Parathyroid adenoma (tissue), 2 donors: ENCODE measurements around the gene RANBP3.

ENCODE experiments used
- H2AFZ ChIP-seq: fragments of 300-600 bp; sonication (generic); one replicate; pipeline ENCODE4 v1.7.0; 2017; ENCODE audit warnings: antibody characterized with exemption, mild to moderate bottlenecking
- H3K27ac ChIP-seq: fragments of 300-600 bp; sonication (generic); one replicate; pipeline ENCODE4 v1.7.0; 2017
- H3K27me3 ChIP-seq: fragments of 300-600 bp; sonication (generic); one replicate; pipeline ENCODE4 v1.7.0; 2017; ENCODE audit warnings: low read length; ENCODE audit not compliant: control insufficient read depth, insufficient read depth
- H3K36me3 ChIP-seq: fragments of 300-600 bp; sonication (generic); one replicate; pipeline ENCODE4 v1.7.0; 2017; ENCODE audit warnings: low read length; ENCODE audit not compliant: control insufficient read depth, insufficient read depth
- H3K4me1 ChIP-seq: fragments of 300-600 bp; sonication (generic); one replicate; pipeline ENCODE4 v1.7.0; 2017; ENCODE audit warnings: control low read depth
- H3K4me2 ChIP-seq: fragments of 300-600 bp; sonication (generic); one replicate; pipeline ENCODE4 v1.7.0; 2017; ENCODE audit warnings: low read length
- H3K4me3 ChIP-seq: fragments of 300-600 bp; sonication (generic); one replicate; pipeline ENCODE4 v1.7.0; 2017; ENCODE audit warnings: low read depth, low read length
- H3K79me2 ChIP-seq: fragments of 300-600 bp; sonication (generic); one replicate; pipeline ENCODE4 v1.7.0; 2017; ENCODE audit warnings: control low read depth
- H3K9ac ChIP-seq: fragments of 300-600 bp; sonication (generic); one replicate; pipeline ENCODE4 v1.7.0; 2017; ENCODE audit warnings: mild to moderate bottlenecking
- H3K9me3 ChIP-seq: fragments of 300-600 bp; sonication (generic); one replicate; pipeline ENCODE4 v1.7.0; 2017; ENCODE audit warnings: low read length; ENCODE audit not compliant: control insufficient read depth
- TF ChIP-seq, protein P1 (sequence below): fragments of 300-600 bp; sonication (generic); IDR thresholded peaks from one replicate; pipeline ENCODE4 v1.7.0; 2017; ENCODE audit warnings: antibody characterized with exemption, mild to moderate bottlenecking
- donor health status: primary hyperparathyroidism.

Gene RANBP3

DNA sequence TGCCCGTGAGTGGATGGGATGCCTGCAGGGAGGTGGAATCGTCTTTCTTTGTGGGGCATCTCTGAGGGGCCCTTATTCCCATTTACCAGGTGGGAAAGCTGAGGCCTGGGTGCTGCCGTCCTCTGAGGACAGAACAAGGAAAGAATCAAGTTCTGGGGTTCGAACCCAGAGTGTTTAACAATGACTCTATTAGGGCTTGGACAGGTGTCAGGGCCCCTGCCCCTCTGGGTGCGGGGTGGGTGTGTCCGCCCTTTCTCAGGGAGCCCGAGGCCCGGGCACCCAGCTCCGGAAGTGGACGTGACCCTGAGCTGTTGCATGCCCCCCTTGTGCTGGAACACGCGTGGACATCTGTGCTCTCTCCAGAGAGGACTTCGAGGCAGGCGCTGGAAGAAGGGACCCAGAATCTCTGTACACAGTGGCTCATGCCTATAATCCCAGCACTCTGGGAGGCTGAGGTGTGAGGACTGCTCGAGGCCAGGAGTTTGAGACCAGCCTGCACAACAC lies 85.1 kb downstream of the RANBP3 start:
- Histone ChIP-seq H3K4me3 (no peak overlapping the region), H3K27me3 (no peaks in the 10 kb centered on the region), H3K9me3 (no peaks in the 10 kb centered on the region), H3K27ac (no peak overlapping the region), H2AFZ (no peak overlapping the region), H3K4me2 (no peak overlapping the region), H3K79me2 (no peaks in the 10 kb centered on the region), H3K36me3 (no peaks in the 10 kb centered on the region), H3K4me1 (no peaks in the 10 kb centered on the region), H3K9ac (no peak overlapping the region)
- TF ChIP-seq, protein P1, sequence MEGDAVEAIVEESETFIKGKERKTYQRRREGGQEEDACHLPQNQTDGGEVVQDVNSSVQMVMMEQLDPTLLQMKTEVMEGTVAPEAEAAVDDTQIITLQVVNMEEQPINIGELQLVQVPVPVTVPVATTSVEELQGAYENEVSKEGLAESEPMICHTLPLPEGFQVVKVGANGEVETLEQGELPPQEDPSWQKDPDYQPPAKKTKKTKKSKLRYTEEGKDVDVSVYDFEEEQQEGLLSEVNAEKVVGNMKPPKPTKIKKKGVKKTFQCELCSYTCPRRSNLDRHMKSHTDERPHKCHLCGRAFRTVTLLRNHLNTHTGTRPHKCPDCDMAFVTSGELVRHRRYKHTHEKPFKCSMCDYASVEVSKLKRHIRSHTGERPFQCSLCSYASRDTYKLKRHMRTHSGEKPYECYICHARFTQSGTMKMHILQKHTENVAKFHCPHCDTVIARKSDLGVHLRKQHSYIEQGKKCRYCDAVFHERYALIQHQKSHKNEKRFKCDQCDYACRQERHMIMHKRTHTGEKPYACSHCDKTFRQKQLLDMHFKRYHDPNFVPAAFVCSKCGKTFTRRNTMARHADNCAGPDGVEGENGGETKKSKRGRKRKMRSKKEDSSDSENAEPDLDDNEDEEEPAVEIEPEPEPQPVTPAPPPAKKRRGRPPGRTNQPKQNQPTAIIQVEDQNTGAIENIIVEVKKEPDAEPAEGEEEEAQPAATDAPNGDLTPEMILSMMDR: no peak

DNA sequence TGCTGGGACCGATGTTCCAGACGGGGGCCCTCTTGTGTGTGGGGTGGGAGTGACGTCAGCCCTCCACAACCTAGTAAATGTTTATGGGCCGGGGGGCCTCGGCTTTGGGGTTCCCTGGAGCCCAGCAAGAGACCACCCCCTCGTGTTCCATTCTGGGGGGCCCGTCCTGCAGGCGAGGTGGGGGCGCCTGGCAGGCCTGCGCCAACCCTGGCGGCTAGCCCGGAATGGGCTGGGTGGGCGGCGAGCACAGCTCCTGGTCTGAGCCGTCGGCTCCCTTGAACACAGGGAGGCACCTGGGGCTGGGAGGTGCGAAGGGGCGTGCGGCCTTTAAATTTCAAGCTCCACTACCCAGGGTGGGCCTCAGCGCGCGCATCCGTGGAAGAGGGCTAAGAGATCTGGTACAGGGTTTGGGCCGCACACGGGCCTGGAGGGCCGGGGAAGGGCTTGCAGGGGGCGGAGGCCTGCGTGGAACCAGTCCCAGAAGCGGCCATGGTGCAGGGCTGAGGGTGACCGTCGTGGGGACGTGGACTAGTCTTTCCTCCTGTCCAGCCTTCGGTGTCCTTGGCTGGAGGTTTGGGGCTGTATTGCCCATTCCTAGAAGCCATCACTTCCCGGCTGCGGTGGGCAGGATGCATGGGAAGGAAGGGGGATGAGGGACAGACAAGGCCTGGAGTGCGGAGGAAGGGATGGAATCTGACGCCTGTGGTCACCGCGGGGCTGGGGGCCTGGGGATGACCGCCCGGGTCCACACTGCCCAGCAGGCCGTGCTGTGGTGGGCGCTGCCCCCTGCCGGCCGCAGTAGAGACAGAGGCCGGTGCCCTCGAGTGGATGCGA lies 85.8 kb downstream of the RANBP3 start:
- Histone ChIP-seq H3K9me3 (no peaks in the 10 kb centered on the region), H3K79me2 (no peaks in the 10 kb centered on the region), H3K36me3 (no peaks in the 10 kb centered on the region), H3K9ac (no peak overlapping the region), H3K4me3 (no peak overlapping the region), H3K27ac (no peak overlapping the region), H3K4me1 (no peaks in the 10 kb centered on the region), H2AFZ (no peak overlapping the region), H3K4me2 (no peak overlapping the region), H3K27me3 (no peaks in the 10 kb centered on the region)
- TF ChIP-seq, protein P1: peak; percentile 63

DNA sequence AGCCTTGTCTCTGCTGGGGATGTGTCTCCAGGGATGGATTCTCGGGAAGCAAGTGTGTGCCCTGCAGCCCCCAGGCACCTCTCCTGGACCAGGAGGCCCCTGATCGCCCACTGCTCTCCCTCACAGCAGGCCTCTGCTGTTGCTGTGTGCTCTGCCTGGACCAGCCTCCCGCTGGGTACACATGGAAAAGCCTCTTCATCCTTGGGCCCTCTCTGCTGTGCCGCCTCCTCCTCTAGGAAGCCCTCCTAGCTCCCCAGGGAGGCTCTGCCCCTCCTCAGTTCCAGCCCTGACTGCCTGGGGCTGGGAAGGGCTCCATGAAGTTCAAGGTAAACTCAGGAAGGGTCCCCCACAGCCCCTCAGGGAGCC lies 86.4 kb downstream of the RANBP3 start:
- Histone ChIP-seq H2AFZ (no peak overlapping the region), H3K27ac (no peak overlapping the region), H3K79me2 (no peaks in the 10 kb centered on the region), H3K27me3 (no peaks in the 10 kb centered on the region), H3K4me1 (no peaks in the 10 kb centered on the region), H3K4me2 (no peak overlapping the region), H3K4me3 (no peak overlapping the region), H3K9ac (no peak overlapping the region), H3K9me3 (no peaks in the 10 kb centered on the region), H3K36me3 (no peaks in the 10 kb centered on the region)
- TF ChIP-seq, protein P1: no peak

DNA sequence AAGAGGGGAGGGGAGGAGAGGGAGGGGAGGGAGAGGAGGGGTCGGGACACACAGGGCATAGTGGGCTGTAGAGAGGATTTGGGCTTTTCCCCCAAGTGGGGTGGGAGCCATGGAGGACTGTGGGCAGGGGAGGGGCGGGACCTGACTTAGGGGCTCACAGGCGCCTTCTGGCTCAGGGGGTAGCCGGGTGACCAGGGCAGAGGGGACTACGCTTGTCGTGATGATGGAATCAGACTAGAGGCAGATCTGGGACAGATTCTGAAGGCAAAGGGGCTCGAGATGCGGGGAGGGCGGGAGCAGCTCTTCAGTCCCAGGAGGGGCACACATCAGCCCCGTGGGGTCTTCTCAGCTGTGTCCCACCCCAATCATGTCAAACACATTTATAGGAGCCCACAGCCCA lies 87.8 kb downstream of the RANBP3 start:
- no peak overlapping the region for H3K4me3 ChIP-seq
- no peak overlapping the region for H3K27ac ChIP-seq
- no peak overlapping the region for H3K4me2 ChIP-seq
- H2AFZ ChIP-seq: no peak overlapping the region
- H3K9ac ChIP-seq: no peak overlapping the region
- H3K4me1 ChIP-seq: no peaks in the 10 kb centered on the region
- no peaks in the 10 kb centered on the region for H3K79me2 ChIP-seq
- no peaks in the 10 kb centered on the region for H3K9me3 ChIP-seq
- no peaks in the 10 kb centered on the region for H3K27me3 ChIP-seq
- no peaks in the 10 kb centered on the region for H3K36me3 ChIP-seq
- TF ChIP-seq, protein P1: no peak
